ENCODE measurements around the gene NDST3. TPM values are rescaled to one million over a fixed set of nuclear protein-coding genes. Genes with fewer than 3 reads are reported as not detected.
A peak's percentile ranks its signal among the peaks of the same experiment; 100 is the strongest.

Gene NDST3
- total RNA-seq, 4 donors from 2014 or later, result 0.13 TPM; not detected in 3

DNA sequence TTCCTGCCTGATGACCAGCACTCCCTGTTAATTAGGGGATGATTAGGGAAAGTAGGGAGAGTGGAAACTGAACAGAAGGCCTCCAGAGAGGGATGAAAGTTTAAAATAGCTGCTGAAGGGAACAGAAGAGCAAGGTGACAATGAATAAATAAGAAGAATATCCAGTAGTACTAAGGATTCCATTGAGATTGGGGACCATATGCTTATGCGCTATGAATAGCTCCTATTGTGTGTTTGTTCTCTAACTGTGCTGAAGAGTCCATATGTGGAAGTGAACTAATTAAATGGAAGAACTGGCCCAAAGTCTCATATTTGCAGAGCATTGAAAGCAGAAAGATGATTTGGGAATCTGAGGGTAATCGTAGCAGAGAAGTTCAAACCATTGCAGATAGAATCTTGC lies 181.5 kb downstream of the NDST3 start:
- Histone ChIP-seq H3K4me1 (no peaks in the 10 kb centered on the region), H3K9me3 (no peaks in the 10 kb centered on the region), H3K27ac (no peak overlapping the region), H3K36me3 (no peaks in the 10 kb centered on the region), H3K27me3 (no peaks in the 10 kb centered on the region), H3K4me3 (no peak overlapping the region)
- 94 to 95% methylated on average over 2 of the region's 2 CpGs for WGBS, 2 donors (ENCODE audit: low coverage in 1 of 2)
- TF ChIP-seq EP300 (IDR thresholded peaks at IDR 0.05) (no peak), POLR2A (IDR thresholded peaks at IDR 0.05) (no peak)
- ATAC-seq, result no peak

- no peak for TF ChIP-seq EP300 (IDR thresholded peaks at IDR 0.05)
- TF ChIP-seq CTCF (IDR thresholded peaks at IDR 0.05), result no peak
- no peak for TF ChIP-seq POLR2A (IDR thresholded peaks at IDR 0.05)
- no peak for TF ChIP-seq POLR2AphosphoS5 (IDR thresholded peaks at IDR 0.05)
- H3K27ac ChIP-seq, result no peak overlapping the region
- H3K4me1 ChIP-seq, result no peaks in the 10 kb centered on the region
- H3K4me3 ChIP-seq, result no peak overlapping the region
- no peaks in the 10 kb centered on the region for H3K36me3 ChIP-seq
- 0 to 26% methylated on average over 2 of the region's 2 CpGs for WGBS, 2 donors (ENCODE audit: low coverage in 1 of 2)
- H3K9me3 ChIP-seq, result no peaks in the 10 kb centered on the region
- no peaks in the 10 kb centered on the region for H3K27me3 ChIP-seq
- no peak for ATAC-seq
Measured at GRCh38 chr4:118221227-118221800, 187.0 kb downstream of the NDST3 start.

DNA sequence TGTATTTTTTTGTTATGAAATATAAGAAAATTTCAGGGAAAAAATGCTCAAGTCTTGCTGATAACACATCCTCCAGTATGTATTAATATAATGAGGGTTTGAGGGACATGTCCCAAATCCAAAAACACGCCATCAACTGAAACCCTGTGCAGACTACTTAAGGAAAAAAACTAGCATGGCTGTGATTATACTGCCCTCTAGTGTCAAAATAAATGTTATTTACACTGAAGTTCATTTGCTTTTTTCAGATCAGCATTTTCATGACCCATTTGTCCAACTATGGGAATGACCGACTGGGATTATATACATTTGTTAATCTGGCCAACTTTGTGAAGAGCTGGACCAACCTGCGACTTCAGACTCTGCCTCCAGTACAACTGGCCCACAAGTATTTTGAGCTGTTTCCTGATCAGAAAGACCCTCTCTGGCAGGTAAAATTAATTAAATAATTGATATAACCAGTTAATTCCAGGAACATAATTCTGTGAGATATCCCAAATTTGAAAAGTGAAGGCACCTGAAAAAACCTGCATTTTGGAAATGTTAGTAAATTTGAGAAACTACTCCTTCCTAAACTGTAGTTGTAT lies 190.1 kb downstream of the NDST3 start:
- no peak overlapping the region for H3K27ac ChIP-seq
- no peaks in the 10 kb centered on the region for H3K4me1 ChIP-seq
- 2 to 7% methylated on average over 3 of the region's 3 CpGs for WGBS, 2 donors (ENCODE audit: low coverage in 1 of 2)
- H3K4me3 ChIP-seq, result no peak overlapping the region
- H3K9me3 ChIP-seq, result no peaks in the 10 kb centered on the region
- TF ChIP-seq CTCF (IDR thresholded peaks at IDR 0.05) (peak; percentile 22 to 64 (median 44)), POLR2A (IDR thresholded peaks at IDR 0.05) (no peak)
- no peaks in the 10 kb centered on the region for H3K36me3 ChIP-seq
- no peaks in the 10 kb centered on the region for H3K27me3 ChIP-seq
- ATAC-seq, result no peak

DNA sequence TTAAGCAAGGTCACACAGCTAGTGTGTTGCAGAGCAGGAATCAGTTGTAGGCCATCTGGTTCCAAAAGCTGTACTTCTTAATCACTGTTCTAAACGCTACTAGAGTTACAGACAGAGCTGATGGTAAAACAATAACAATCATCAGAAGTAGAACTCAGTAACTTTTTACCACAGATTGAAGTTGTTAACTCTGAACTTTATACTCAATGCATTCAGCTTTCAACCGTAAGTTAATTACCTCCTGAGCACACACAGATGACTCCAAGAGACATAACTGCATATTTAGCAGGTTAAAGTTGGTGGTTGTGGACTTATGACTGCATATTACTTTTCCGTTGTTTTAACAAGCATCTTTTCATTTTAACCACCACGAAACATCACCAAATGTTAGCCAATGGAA lies 191.2 kb downstream of the NDST3 start:
- 54 to 58% methylated on average over 4 of the region's 4 CpGs for WGBS, 2 donors (ENCODE audit: low coverage in 1 of 2)
- Histone ChIP-seq H3K27me3 (peaks cover 7% of the 10 kb centered on the region), H3K36me3 (no peaks in the 10 kb centered on the region)

DNA sequence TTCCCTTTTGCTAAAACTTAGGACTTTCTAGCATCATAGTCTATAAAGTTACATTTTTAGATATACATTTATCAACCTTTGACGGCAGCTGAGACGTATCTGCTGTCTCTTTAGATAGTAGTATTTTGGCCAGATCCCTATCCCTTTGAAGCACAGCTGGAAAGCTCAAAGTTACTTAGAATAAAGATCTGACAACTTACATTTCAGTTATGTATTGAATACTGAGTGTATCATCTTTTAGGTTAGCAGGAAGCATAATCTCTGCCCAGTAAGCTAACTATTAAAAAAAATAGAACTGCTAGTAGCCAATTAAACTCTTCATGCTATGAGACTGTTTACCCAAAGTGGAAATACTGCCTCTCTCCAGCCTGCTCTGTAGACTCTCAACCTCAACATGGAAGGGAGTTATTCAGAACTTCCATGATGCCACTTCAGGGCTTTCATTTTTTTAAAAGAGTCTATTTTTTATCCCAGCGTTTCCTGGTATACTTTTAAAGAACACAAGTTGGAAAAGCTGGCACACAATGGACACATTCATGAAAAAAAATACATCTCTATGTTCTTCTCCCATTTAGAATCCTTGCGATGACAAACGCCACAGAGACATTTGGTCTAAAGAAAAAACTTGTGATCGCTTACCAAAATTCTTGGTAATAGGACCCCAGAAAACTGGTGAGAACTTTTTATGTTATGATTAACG lies 192.2 kb downstream of the NDST3 start:
- H3K27ac ChIP-seq, result no peak overlapping the region
- no peak for ATAC-seq
- no peak for TF ChIP-seq POLR2AphosphoS5 (IDR thresholded peaks at IDR 0.05)
- TF ChIP-seq POLR2A (IDR thresholded peaks at IDR 0.05), result no peak
- TF ChIP-seq EP300 (IDR thresholded peaks at IDR 0.05), result no peak
- TF ChIP-seq CTCF (IDR thresholded peaks at IDR 0.05), result no peak
- no peaks in the 10 kb centered on the region for H3K36me3 ChIP-seq
- 63 to 65% methylated on average over 7 of the region's 7 CpGs for WGBS, 2 donors (ENCODE audit: low coverage in 1 of 2)
- H3K4me3 ChIP-seq, result no peak overlapping the region
- no peaks in the 10 kb centered on the region for H3K9me3 ChIP-seq
- peaks cover 7% of the 10 kb centered on the region for H3K27me3 ChIP-seq
- no peaks in the 10 kb centered on the region for H3K4me1 ChIP-seq

More for the DNA sequence above, 191.2 kb downstream of the NDST3 start:
- no peaks in the 10 kb centered on the region for H3K9me3 ChIP-seq
- no peak for ATAC-seq
- TF ChIP-seq CTCF (IDR thresholded peaks at IDR 0.05) (no peak), POLR2AphosphoS5 (IDR thresholded peaks at IDR 0.05) (no peak), EP300 (IDR thresholded peaks at IDR 0.05) (no peak), POLR2A (IDR thresholded peaks at IDR 0.05) (no peak)
- no peak overlapping the region for H3K4me3 ChIP-seq
- H3K27ac ChIP-seq, result no peak overlapping the region
- H3K4me1 ChIP-seq, result no peaks in the 10 kb centered on the region

Measured in gastroesophageal sphincter (tissue), 4 donors.